Measurements from ENCODE around the gene CAPN15. TPM values are rescaled to one million over a fixed set of nuclear protein-coding genes. Genes with fewer than 3 reads are reported as not detected.
A peak's percentile ranks its signal among the peaks of the same experiment; 100 is the strongest.

Gene CAPN15
- polyA plus RNA-seq, 2 of the 4 experiments (the other 2 are of a cell fraction), result 11.4 to 33.3 TPM

DNA sequence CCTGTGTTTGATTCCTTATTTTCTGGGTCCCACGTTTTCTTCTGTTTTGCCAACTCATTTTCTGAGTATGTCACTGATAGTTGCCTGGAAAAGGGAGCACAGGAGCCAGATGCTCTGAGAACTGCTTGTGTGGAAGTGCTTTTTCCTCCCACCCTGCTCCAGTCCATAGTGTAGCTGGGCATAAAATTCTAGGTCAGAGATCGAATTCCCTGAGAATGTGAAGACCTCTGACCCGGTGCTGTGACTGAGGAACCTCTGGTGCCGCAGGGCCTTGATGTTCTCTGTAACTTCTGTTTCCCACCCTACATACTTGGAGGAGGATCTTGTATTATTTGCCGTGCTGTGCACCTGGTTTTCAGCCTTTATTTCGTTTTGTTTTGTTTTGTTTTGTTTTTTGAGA, 19.5 kb upstream of the CAPN15 start:
- no peak for TF ChIP-seq RCOR1 (IDR thresholded peaks at IDR 0.05; ENCODE audit: low read depth, low read length)
- TF ChIP-seq POLR2AphosphoS2 (conservative IDR thresholded peaks at IDR 0.05; ENCODE audit: low read length), result no peak
- TF ChIP-seq ZSCAN20 (CRISPR knock-in tag; IDR thresholded peaks at IDR 0.05), result no peak
- TF ChIP-seq KDM1A (IDR thresholded peaks at IDR 0.05; ENCODE audit: low read depth), result no peak
- TF ChIP-seq CHD2 (IDR thresholded peaks at IDR 0.05; ENCODE audit: low read length, partially characterized antibody), result no peak
- no peak for TF ChIP-seq PHF8 (IDR thresholded peaks at IDR 0.05; ENCODE audit: borderline replicate concordance, low read depth)
- TF ChIP-seq ZFP36 (IDR thresholded peaks at IDR 0.05; ENCODE audit: borderline replicate concordance, partially characterized antibody), result no peak
- TF ChIP-seq, protein P1, sequence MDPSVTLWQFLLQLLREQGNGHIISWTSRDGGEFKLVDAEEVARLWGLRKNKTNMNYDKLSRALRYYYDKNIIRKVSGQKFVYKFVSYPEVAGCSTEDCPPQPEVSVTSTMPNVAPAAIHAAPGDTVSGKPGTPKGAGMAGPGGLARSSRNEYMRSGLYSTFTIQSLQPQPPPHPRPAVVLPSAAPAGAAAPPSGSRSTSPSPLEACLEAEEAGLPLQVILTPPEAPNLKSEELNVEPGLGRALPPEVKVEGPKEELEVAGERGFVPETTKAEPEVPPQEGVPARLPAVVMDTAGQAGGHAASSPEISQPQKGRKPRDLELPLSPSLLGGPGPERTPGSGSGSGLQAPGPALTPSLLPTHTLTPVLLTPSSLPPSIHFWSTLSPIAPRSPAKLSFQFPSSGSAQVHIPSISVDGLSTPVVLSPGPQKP (IDR thresholded peaks at IDR 0.05; ENCODE audit: low read depth, low read length), result no peak
- no peak for TF ChIP-seq BHLHE40 (IDR thresholded peaks at IDR 0.05; ENCODE audit: low read depth, low read length)
- TF ChIP-seq, protein P2, sequence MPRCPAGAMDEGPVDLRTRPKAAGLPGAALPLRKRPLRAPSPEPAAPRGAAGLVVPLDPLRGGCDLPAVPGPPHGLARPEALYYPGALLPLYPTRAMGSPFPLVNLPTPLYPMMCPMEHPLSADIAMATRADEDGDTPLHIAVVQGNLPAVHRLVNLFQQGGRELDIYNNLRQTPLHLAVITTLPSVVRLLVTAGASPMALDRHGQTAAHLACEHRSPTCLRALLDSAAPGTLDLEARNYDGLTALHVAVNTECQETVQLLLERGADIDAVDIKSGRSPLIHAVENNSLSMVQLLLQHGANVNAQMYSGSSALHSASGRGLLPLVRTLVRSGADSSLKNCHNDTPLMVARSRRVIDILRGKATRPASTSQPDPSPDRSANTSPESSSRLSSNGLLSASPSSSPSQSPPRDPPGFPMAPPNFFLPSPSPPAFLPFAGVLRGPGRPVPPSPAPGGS (IDR thresholded peaks at IDR 0.05), result no peak
- TF ChIP-seq, protein P3, sequence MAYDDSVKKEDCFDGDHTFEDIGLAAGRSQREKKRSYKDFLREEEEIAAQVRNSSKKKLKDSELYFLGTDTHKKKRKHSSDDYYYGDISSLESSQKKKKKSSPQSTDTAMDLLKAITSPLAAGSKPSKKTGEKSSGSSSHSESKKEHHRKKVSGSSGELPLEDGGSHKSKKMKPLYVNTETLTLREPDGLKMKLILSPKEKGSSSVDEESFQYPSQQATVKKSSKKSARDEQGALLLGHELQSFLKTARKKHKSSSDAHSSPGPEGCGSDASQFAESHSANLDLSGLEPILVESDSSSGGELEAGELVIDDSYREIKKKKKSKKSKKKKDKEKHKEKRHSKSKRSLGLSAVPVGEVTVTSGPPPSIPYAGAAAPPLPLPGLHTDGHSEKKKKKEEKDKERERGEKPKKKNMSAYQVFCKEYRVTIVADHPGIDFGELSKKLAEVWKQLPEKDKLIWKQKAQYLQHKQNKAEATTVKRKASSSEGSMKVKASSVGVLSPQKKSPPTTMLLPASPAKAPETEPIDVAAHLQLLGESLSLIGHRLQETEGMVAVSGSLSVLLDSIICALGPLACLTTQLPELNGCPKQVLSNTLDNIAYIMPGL (CRISPR knock-in tag; IDR thresholded peaks at IDR 0.05; ENCODE audit: borderline replicate concordance), result no peak
- TF ChIP-seq KDM5A (IDR thresholded peaks at IDR 0.05), result no peak
- TF ChIP-seq, protein P4, sequence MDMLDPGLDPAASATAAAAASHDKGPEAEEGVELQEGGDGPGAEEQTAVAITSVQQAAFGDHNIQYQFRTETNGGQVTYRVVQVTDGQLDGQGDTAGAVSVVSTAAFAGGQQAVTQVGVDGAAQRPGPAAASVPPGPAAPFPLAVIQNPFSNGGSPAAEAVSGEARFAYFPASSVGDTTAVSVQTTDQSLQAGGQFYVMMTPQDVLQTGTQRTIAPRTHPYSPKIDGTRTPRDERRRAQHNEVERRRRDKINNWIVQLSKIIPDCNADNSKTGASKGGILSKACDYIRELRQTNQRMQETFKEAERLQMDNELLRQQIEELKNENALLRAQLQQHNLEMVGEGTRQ (IDR thresholded peaks at IDR 0.05), result no peak
- TF ChIP-seq POLR2A (IDR thresholded peaks at IDR 0.05; ENCODE audit: low read length), result no peak
- TF ChIP-seq RAD21 (conservative IDR thresholded peaks at IDR 0.05 in 1 of 2, IDR thresholded peaks at IDR 0.05 in 1 of 2), result no peak
- TF ChIP-seq CBX8 (IDR thresholded peaks at IDR 0.05), result no peak
- TF ChIP-seq HEYL (CRISPR knock-in tag; IDR thresholded peaks at IDR 0.05), result no peak
- POLR2A ChIA-PET, result no interaction called here
- FAIRE-seq (no peak), ATAC-seq (no peak), DNase-seq (ENCODE audit: low read depth in 1 of 2, low spot score in 1 of 2) (no peak)
- Histone ChIP-seq H3K4me1 (no peaks in the 10 kb centered on the region), H3K9me3 (no peaks in the 10 kb centered on the region), H3K4me3 (no peak overlapping the region), H3K27ac (no peak overlapping the region), H3K4me2 (no peak overlapping the region)
- WGBS (ENCODE audit: missing lambda C conversion rate), result 80% methylated on average over 6 of the region's 6 CpGs
- CTCF ChIA-PET, result no interaction called here

DNA sequence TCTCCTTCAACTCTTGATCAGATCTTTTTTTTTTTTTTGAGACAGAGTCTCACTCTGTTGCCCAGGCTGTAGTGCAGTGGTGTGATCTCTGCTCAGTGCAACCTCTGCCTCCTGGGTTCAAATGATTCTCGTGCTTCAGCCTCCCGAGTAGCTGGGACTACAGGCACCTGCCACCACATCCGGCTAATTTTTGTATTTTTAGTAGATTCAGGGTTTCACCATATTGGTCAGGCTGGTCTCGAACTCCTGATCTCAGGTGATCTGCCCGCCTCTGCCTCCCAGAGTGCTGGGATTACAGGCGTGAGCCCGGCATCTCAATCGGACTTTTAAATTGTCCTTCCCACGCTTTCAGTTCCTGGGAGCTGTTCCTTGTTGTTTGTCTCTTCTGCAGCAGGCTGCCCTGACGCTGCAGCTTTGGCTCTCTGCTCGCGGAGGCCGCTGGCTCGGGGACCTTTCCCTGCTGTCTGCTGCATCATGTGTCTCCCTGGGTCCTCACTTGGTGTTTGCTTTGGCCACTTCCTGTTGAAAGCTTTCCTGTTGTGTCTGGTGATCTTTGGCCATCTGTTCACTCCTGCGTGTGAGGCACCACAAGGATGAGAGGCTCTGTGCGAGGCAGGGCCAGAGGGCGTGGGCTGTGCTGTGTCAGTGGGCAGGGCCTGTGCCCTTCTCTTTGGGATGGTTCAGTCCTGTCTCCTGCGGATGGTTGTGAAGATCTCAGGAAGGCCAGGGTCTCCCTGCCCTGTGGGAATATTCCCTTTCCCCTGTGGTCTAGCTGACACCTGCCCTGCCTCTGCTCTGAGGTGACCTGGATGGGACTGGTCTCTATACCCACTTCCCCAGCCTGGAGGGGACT, 18.4 kb upstream of the CAPN15 start:
- no peaks in the 10 kb centered on the region for H3K4me1 ChIP-seq
- DNase-seq (ENCODE audit: low read depth in 1 of 2, low spot score in 1 of 2) (no peak), FAIRE-seq (no peak), ATAC-seq (peak in 1 of 2 experiments; percentile 53; a peak in 2 of 6 replicates)
- WGBS (ENCODE audit: missing lambda C conversion rate), result 84% methylated on average over 17 of the region's 18 CpGs
- H3K4me2 ChIP-seq, result no peak overlapping the region
- no peaks in the 10 kb centered on the region for H3K9me3 ChIP-seq
- no peak overlapping the region for H3K27ac ChIP-seq
- ChIA-PET CTCF (interaction anchor here (0.8 to 2.1 kb wide), 4 partner anchors 10 to 70 kb away, joined by 3 to 8 read pairs (median 3); no protein-coding TSS in a partner anchor), POLR2A (no interaction called here)
- no peak overlapping the region for H3K4me3 ChIP-seq
- TF ChIP-seq NFE2L2 (conservative IDR thresholded peaks at IDR 0.05; ENCODE audit: low read length) (no peak), NPAS2 (CRISPR knock-in tag; IDR thresholded peaks at IDR 0.05; ENCODE audit: borderline replicate concordance) (no peak), FOXS1 (CRISPR knock-in tag; IDR thresholded peaks at IDR 0.05) (no peak), HOXB5 (CRISPR knock-in tag; IDR thresholded peaks at IDR 0.05) (no peak), CEBPB (IDR thresholded peaks at IDR 0.05) (no peak), RARB (CRISPR knock-in tag; IDR thresholded peaks at IDR 0.05) (no peak), KDM5A (IDR thresholded peaks at IDR 0.05) (no peak), CBX2 (IDR thresholded peaks at IDR 0.05; ENCODE audit: borderline replicate concordance, low read depth) (no peak)
- TF ChIP-seq, protein P5, sequence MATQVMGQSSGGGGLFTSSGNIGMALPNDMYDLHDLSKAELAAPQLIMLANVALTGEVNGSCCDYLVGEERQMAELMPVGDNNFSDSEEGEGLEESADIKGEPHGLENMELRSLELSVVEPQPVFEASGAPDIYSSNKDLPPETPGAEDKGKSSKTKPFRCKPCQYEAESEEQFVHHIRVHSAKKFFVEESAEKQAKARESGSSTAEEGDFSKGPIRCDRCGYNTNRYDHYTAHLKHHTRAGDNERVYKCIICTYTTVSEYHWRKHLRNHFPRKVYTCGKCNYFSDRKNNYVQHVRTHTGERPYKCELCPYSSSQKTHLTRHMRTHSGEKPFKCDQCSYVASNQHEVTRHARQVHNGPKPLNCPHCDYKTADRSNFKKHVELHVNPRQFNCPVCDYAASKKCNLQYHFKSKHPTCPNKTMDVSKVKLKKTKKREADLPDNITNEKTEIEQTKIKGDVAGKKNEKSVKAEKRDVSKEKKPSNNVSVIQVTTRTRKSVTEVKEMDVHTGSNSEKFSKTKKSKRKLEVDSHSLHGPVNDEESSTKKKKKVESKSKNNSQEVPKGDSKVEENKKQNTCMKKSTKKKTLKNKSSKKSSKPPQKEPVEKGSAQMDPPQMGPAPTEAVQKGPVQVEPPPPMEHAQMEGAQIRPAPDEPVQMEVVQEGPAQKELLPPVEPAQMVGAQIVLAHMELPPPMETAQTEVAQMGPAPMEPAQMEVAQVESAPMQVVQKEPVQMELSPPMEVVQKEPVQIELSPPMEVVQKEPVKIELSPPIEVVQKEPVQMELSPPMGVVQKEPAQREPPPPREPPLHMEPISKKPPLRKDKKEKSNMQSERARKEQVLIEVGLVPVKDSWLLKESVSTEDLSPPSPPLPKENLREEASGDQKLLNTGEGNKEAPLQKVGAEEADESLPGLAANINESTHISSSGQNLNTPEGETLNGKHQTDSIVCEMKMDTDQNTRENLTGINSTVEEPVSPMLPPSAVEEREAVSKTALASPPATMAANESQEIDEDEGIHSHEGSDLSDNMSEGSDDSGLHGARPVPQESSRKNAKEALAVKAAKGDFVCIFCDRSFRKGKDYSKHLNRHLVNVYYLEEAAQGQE (IDR thresholded peaks at IDR 0.05), result no peak
- TF ChIP-seq, protein P6, sequence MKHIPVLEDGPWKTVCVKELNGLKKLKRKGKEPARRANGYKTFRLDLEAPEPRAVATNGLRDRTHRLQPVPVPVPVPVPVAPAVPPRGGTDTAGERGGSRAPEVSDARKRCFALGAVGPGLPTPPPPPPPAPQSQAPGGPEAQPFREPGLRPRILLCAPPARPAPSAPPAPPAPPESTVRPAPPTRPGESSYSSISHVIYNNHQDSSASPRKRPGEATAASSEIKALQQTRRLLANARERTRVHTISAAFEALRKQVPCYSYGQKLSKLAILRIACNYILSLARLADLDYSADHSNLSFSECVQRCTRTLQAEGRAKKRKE (CRISPR knock-in tag; IDR thresholded peaks at IDR 0.05; ENCODE audit: low read depth), result no peak
- TF ChIP-seq, protein P7, sequence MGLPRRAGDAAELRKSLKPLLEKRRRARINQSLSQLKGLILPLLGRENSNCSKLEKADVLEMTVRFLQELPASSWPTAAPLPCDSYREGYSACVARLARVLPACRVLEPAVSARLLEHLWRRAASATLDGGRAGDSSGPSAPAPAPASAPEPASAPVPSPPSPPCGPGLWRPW (IDR thresholded peaks at IDR 0.05), result no peak
